ENCODE measurements around the gene YAE1.

- TF ChIP-seq CREB1 (IDR thresholded peaks at IDR 0.05; ENCODE audit: low read depth): no peak
- TF ChIP-seq EP300 (IDR thresholded peaks at IDR 0.05; ENCODE audit: borderline replicate concordance): no peak
- no peak for TF ChIP-seq TCF12 (IDR thresholded peaks at IDR 0.05; ENCODE audit: low read depth)
- no peak for TF ChIP-seq TAF1 (IDR thresholded peaks at IDR 0.05; ENCODE audit: low read depth)
- TF ChIP-seq FOXM1 (IDR thresholded peaks at IDR 0.05; ENCODE audit: borderline replicate concordance, low read depth): no peak
- no peak for TF ChIP-seq RAD21 (IDR thresholded peaks at IDR 0.05; ENCODE audit: low read depth)
- TF ChIP-seq MAX (IDR thresholded peaks at IDR 0.05): no peak
- TF ChIP-seq CEBPB (IDR thresholded peaks at IDR 0.05): no peak
- TF ChIP-seq REST (IDR thresholded peaks at IDR 0.05; ENCODE audit: low read depth): no peak
- TF ChIP-seq YY1 (IDR thresholded peaks at IDR 0.05; ENCODE audit: low read depth): no peak
- no peak for TF ChIP-seq USF1 (IDR thresholded peaks at IDR 0.05)
- TF ChIP-seq ZBTB7A (IDR thresholded peaks at IDR 0.05; ENCODE audit: low read depth): no peak
- TF ChIP-seq EGR1 (IDR thresholded peaks at IDR 0.05): no peak
- TF ChIP-seq TEAD4 (IDR thresholded peaks at IDR 0.05): no peak
These were observed 17.3 kb downstream of the YAE1 start for GRCh38 chr7:39583539-39583938.
